Stomach (tissue), 9 donors: ENCODE data around the gene RPN1. TPM values are rescaled to one million over a fixed set of nuclear protein-coding genes. Genes with fewer than 3 reads are reported as not detected.

ENCODE experiments used
- DNase-seq, 2 donors: peaks; one replicate each; pipeline versions ENCODE4 v3.0.0 to v3.0.0-alpha.2; 2013 to 2019
- H3K27ac ChIP-seq, 5 donors: fragments of 200-600 bp in 4 of 5; sonication (generic) in 4 of 5; one replicate each; pipeline ENCODE4 v1.5.1; 2013 to 2019; ENCODE audit warnings: mild to moderate bottlenecking in 1 of 5, moderate library complexity in 1 of 5
- H3K27me3 ChIP-seq, 3 donors: fragments of 200-600 bp; sonication (generic); one replicate each; pipeline ENCODE4 v1.5.1; 2017 to 2019; ENCODE audit warnings: mixed run types in 1 of 3
- H3K36me3 ChIP-seq, 4 donors: fragments of 200-600 bp; sonication (generic); 1 replicate in 3 of 4; 2 replicates in 1 of 4; pipeline ENCODE4 v1.5.1; 2016 to 2019
- H3K4me1 ChIP-seq, 4 donors: fragments of 200-600 bp; sonication (generic); one replicate each; pipeline ENCODE4 v1.5.1; 2016 to 2019
- H3K4me3 ChIP-seq, 4 donors: fragments of 200-600 bp; sonication (generic) in 3 of 4; one replicate each; pipeline ENCODE4 v1.5.1; 2016 to 2019; ENCODE audit warnings: mild to moderate bottlenecking in 1 of 4
- H3K9me3 ChIP-seq, 4 donors: fragments of 200-600 bp; sonication (generic); one replicate each; pipeline ENCODE4 v1.5.1; 2016 to 2019
- EP300 ChIP-seq: sonication (generic); formaldehyde crosslinking; IDR thresholded peaks from one replicate; pipeline ENCODE4 v1.6.1; 2017; ENCODE audit warnings: antibody characterized with exemption
- POLR2A ChIP-seq, 4 donors: fragments of 450-650 bp; IDR thresholded peaks; one replicate each; pipeline ENCODE4 v1.6.1; 2016; ENCODE audit warnings: antibody characterized with exemption in 4 of 4, control low read depth in 2 of 4, mild to moderate bottlenecking in 1 of 4, moderate library complexity in 1 of 4
- POLR2AphosphoS5 ChIP-seq, 3 donors: sonication (generic); formaldehyde crosslinking; IDR thresholded peaks; one replicate each; pipeline ENCODE4 v1.6.1; 2016; ENCODE audit warnings: antibody characterized with exemption in 3 of 3
- WGBS, 5 donors: extraction: QIAGEN DNeasy Blood & Tissue Kit in 3 of 5; methylation state at CpG; one replicate each; pipeline versions ENCODE4 v1.1.5 to v1.1.7; 2013 to 2018; 5-methylcytosine and 5-hydroxymethylcytosine counted together
- intact Hi-C: fragments of 100-400 bp; cut with DNase I; formaldehyde crosslinking; loops from one replicate; pipeline ENCODE4 v1.15.1; 2023; ENCODE audit warnings: low total_unique reads
- polyA plus RNA-seq, 3 donors: library from polyadenylated mRNA; stranded (reverse); fragments of 200-250 nt; gene quantifications; one replicate each; pipeline ENCODE4 v1.2.3, GENCODE V29; 2013
- total RNA-seq, 5 donors: library from RNA; depleted of rRNA; stranded (reverse); fragments of >200 nt; gene quantifications; one replicate each; pipeline versions ENCODE4 v1.1.0 to v1.2.3, GENCODE V29; 2014 to 2016
- TF ChIP-seq, protein P1 (sequence below), 7 experiments: fragments of 450-650 bp in 4 of 7; fragments of 200-600 bp in 3 of 7; sonication (generic) in 3 of 7; IDR thresholded peaks; one replicate each; pipeline ENCODE4 v1.5.1; 2016 to 2019; ENCODE audit warnings: antibody characterized with exemption in 7 of 7, control low read depth in 2 of 7, mild to moderate bottlenecking in 1 of 7
- donor health status: healthy with polysubstance abuse.
- donor health status: Bipolar disorder and iron deficiency.
- donor health status: healthy.

RPN1 gene
- total and polyA plus RNA-seq, 8 donors: 39.9 to 328 (median 107) TPM

DNA sequence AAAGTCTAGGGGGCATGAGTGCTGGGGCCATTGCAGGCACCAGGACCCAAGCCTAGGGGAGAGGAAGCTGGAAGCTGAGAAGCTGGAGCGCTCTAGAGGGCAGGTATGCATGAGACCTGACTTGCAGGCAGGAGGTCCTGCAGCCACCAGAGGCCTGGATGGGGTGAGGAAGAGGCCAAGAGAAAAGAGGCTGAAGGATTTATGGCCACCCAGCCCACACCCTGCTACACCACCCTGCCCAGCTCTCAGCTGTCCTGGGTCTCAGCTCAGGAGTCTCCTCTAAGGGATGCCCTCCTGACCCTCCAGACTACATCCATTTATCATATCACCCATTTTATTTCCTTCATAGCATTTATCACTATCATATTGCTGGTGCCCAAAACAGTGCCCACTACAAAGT lies 36.5 kb downstream of the RPN1 start:
- H3K27ac ChIP-seq: no peak overlapping the region
- no peak overlapping the region for H3K4me3 ChIP-seq
- H3K4me1 ChIP-seq: peaks cover 14 to 19% (median 18%) of the 10 kb centered on the region in 4 donors
- no peaks in the 10 kb centered on the region for H3K9me3 ChIP-seq
- WGBS, 5 donors: 80 to 100% (median 100%) methylated on average over 1 of the region's 1 CpG
- peaks cover 0 to 6% (median 4%) of the 10 kb centered on the region in 4 donors for H3K36me3 ChIP-seq
- DNase-seq: no peak
- H3K27me3 ChIP-seq: no peaks in the 10 kb centered on the region
- intact Hi-C loops: no loop called here
- TF ChIP-seq, protein P1, sequence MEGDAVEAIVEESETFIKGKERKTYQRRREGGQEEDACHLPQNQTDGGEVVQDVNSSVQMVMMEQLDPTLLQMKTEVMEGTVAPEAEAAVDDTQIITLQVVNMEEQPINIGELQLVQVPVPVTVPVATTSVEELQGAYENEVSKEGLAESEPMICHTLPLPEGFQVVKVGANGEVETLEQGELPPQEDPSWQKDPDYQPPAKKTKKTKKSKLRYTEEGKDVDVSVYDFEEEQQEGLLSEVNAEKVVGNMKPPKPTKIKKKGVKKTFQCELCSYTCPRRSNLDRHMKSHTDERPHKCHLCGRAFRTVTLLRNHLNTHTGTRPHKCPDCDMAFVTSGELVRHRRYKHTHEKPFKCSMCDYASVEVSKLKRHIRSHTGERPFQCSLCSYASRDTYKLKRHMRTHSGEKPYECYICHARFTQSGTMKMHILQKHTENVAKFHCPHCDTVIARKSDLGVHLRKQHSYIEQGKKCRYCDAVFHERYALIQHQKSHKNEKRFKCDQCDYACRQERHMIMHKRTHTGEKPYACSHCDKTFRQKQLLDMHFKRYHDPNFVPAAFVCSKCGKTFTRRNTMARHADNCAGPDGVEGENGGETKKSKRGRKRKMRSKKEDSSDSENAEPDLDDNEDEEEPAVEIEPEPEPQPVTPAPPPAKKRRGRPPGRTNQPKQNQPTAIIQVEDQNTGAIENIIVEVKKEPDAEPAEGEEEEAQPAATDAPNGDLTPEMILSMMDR (IDR thresholded peaks at IDR 0.05): no peak
- no peak for TF ChIP-seq POLR2AphosphoS5 (IDR thresholded peaks at IDR 0.05)
- TF ChIP-seq POLR2A (IDR thresholded peaks at IDR 0.05): no peak
- no peak for TF ChIP-seq EP300

DNA sequence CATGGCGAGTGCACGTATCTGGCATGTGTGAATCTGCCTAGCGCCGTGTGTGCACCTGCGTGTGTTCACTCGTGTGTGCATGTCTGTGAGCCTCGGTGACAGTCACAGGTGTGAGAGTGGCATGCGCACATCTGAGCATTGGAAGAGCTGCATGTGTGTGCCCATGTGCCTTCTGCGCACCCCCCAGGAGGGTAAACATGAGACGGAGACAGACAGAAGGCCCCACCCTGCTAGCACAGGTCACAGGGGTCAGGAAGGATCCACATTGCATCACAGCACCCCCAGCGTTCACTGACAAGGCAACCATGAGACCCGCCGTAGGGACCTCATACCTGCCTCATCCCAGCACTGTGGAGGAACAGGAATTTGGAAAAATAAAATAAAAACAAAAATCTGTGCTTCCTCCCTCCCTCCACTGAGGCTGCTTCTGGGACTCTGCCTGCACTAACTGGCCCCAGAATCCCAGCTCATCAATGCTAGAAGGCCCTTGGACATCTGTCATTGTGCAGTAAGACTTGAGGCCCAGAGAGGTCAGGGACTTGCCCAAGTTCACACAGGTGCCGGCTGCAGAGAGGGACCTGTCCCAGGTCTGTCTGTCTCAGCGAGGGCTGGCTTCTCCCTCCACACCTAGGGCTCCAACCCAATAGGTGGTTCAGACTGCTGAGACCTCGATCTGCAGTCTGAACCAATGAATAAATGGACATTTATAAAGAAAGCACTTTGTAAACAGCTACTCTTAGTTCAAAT lies 37.4 kb downstream of the RPN1 start:
- intact Hi-C loops: no loop called here
- H3K27me3 ChIP-seq: no peaks in the 10 kb centered on the region
- no peaks in the 10 kb centered on the region for H3K36me3 ChIP-seq
- no peak overlapping the region for H3K4me3 ChIP-seq
- H3K9me3 ChIP-seq: no peaks in the 10 kb centered on the region
- DNase-seq: no peak
- 79 to 84% (median 81%) methylated on average over 14 to 16 of the region's 16 CpGs for WGBS, 5 donors
- TF ChIP-seq POLR2A (IDR thresholded peaks at IDR 0.05) (no peak), EP300 (no peak), POLR2AphosphoS5 (IDR thresholded peaks at IDR 0.05) (no peak)
- TF ChIP-seq, protein P1 (IDR thresholded peaks at IDR 0.05): no peak
- H3K4me1 ChIP-seq: peaks cover 10 to 18% (median 15%) of the 10 kb centered on the region in 4 donors
- no peak overlapping the region for H3K27ac ChIP-seq

DNA sequence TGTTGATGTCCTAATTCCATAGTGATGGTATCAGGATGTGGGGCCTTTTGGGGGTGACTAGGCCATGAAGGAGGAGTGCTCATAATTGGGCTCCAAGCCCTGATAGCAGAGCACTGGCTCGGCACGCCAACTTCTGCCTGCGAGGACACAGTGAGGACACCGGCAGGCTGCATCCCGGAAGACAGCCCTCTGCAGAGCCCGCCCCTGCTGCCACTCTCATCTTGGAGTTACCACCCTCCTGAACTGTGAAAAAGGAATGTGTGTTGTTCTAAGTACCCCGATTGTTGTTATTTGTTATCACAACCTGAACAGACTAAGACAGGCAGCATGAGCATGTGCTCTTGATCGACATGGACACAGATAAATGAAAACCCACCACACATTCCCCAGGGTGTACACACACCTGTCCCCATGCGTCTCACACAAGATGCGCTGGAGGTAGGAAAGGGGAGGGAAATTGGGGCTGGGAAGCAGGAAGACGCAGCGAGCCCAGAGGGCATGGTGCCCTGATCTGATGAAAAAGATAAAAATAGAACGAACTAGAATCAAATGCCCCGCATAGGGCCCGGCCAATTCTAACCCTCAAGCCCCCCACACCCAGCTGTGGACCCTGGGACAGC lies 40.1 kb downstream of the RPN1 start:
- Histone ChIP-seq H3K4me1 (peaks cover 12 to 17% (median 14%) of the 10 kb centered on the region in 4 donors), H3K27ac (no peak overlapping the region), H3K36me3 (no peaks in the 10 kb centered on the region), H3K9me3 (no peaks in the 10 kb centered on the region), H3K27me3 (no peaks in the 10 kb centered on the region), H3K4me3 (no peak overlapping the region)
- WGBS, 5 donors: 60 to 84% (median 79%) methylated on average over 10 to 15 of the region's 15 CpGs
- intact Hi-C loops: no loop called here
- no peak for TF ChIP-seq POLR2AphosphoS5 (IDR thresholded peaks at IDR 0.05)
- TF ChIP-seq EP300: no peak
- TF ChIP-seq, protein P1 (IDR thresholded peaks at IDR 0.05): no peak
- TF ChIP-seq POLR2A (IDR thresholded peaks at IDR 0.05): no peak
- DNase-seq: no peak

DNA sequence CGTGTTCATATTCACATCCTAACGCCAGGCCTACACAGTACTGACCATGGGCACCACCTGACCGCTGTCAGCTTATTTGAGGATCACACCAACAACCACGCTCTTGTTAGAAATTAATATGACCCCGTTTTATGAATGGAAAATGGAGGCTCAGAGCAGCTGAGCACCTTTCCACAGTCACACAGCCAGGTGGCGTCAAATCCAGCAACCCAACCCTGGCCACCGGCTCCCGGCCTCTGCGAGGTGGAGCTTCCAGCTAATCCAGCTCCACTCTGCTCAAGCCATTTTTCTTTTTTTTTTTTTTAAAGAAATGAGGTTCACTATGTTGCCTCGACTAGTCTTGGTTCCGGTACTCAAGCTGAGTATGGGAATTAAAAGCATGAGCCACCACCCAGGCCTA lies 41.3 kb downstream of the RPN1 start:
- Histone ChIP-seq H3K27ac (no peak overlapping the region), H3K4me3 (no peak overlapping the region), H3K4me1 (peaks cover 12 to 17% (median 14%) of the 10 kb centered on the region in 4 donors), H3K36me3 (no peaks in the 10 kb centered on the region), H3K27me3 (no peaks in the 10 kb centered on the region), H3K9me3 (no peaks in the 10 kb centered on the region)
- 71 to 83% (median 77%) methylated on average over 11 of the region's 11 CpGs for WGBS, 5 donors
- no peak for DNase-seq
- TF ChIP-seq, protein P1 (IDR thresholded peaks at IDR 0.05): no peak
- no peak for TF ChIP-seq EP300
- TF ChIP-seq POLR2A (IDR thresholded peaks at IDR 0.05): no peak
- TF ChIP-seq POLR2AphosphoS5 (IDR thresholded peaks at IDR 0.05): no peak
- intact Hi-C loops: loop anchor here (5.0 kb wide), 1 partner anchor 182 kb away; no protein-coding TSS in a partner anchor
